ENCODE data around the gene DNAJC1.

Gene DNAJC1

DNA sequence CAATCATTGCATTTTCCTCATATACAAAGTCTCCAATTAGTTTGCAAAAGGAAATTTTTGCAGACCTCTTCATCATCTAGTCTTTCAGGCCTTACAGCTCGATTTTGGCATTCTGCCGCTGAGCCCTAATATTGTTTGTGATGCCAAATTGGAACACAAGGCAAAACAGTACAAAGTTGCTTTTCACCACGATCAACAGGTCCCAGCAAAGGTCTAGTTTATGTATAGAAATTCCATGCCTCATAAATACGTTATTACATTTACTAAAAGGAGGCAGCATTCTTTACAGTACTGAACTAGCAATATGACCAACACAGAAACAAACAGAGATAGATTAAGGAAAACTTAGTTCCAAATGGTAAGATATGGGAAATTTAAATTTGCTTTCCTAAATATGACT, 7.0 kb upstream of the DNAJC1 start:
- no peak for DNase-seq (ENCODE audit: low read depth in 2 of 2)

DNA sequence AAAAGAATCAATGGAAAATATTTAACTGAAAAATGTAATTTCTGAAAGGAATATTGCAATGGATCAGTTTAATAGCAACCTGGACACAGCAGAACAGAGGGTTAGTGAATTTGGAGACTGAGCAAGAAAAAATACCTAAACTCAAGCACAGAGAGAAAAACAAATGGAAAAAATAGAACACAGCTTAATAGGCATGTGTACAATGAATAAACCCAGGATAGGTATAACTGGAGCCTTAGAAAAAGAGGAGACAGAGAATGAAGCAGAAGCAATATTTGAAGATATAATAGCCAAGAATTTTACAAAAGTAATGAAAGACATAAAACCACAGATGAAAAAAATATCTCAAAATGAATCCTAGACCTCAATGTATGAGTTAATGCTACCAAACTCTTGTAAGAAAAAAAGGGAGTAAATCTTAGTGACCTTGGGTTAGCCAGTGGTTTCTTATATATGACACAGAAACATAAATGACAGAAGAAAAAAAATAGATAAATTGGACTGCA, 2.9 kb upstream of the DNAJC1 start:
- no peak for DNase-seq (ENCODE audit: low read depth in 2 of 2)

DNA sequence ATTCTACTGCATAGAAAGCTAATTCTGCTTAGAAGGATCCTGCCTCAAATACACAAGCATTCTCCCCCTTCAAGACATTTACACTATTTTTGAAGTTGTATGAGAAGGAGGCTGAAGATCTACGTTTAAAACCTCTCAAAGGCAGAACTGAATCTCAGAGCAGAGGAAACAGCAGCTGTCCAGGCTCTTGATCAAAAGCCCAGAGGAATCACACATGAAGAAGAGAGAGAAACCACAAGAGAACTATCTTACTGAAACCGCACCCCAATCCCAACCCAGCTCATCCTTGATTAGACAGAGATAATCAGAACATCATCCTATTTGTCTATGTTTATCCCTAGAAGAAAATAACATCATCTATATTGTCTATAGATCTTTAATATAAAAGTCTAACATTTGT, 2.2 kb upstream of the DNAJC1 start:
- DNase-seq (ENCODE audit: low read depth in 2 of 2): no peak

DNA sequence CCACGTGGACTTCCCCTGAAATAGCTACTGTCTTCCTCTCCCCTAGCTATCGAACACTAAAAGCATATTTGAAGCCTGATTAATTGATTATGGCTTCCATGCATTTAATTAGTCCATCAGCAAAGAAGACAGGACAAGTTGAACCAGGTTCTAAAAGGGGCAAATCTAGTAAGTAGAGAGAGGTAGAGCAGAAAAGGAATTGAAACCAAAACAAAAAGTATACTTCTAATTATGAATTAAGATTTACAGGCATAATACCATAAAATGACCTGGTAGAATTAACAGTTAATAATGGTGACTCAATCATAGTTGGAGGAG, 393 bp upstream of the DNAJC1 start:
- DNase-seq (ENCODE audit: low read depth in 2 of 2): no peak

DNA sequence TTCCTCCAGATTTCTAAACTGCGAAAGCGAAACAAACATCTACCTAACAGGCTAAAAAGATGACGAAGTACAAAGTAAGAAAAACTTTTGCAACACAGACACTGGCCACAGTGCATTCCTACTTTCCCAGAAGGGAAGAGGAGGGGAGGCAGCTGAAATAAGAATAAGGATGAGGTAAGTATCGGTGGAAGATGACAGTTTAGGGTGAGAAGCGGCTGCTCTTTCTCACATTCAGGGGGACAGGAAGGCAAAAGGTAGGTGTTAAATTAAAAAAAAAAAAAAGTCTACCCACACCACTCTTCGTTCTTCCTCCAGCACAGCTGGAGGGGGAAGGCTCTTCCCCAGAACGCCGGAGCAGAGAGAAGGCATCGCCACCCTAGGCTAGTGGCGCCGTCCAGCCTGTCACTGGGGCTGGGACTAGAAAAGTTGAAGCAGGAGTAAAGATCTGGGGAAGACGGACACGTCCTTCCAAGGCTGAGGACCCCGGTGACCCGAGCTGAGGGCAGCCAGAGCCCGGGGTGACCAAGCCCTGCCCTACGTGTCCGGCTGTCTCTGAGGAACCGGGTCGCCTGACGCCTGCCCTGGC, 846 bp downstream of the DNAJC1 start:
- no peak for DNase-seq (ENCODE audit: low read depth in 2 of 2)

DNA sequence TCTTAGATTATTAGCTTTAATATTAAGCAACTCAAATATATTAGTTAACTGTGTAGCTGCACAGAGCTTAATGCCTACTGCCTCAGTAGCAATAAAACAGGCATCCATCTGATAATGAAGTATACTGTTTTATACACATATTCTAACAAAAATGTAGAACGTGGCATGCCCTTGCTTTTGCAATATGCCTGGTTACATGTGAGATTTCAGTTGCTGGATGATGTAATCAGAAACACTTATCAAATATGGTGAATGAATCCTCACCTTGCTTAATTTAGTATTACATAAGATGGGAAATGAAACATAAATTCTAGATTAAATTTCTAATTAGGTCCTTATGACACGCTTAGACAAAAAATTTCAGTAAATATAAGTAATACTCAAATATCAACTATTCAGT, 8.0 kb downstream of the DNAJC1 start:
- no peak for DNase-seq (ENCODE audit: low read depth in 2 of 2)

DNA sequence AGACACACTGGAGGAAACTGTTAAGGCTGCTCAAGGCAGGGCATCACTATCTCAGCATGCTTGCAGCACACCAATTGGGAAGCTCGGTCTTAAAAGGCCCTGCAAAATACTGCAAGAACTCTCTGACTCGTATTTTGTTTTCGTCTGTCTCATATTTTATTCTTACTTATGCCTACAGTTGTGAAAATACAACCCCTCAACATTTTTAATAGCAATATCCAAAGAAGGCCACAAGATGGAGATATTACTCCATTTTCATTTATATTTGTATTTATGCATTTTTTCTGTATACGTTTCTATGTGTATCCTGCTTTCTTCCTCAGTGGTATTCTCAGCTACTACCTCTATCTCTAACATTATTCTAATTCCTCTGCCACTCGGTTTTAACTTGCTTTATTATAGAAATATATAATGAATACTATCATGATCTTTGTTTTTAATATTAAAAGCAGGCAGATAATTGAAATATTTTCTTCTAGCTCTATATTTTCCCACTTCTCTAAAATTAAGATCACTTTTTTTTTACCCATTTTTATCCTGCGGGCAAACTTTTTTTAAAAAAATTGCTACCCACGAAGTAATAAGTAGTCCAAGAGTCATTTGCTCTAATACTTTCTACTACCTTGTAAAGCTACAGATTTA, 10.0 kb downstream of the DNAJC1 start:
- no peak for DNase-seq (ENCODE audit: low read depth in 2 of 2)

DNA sequence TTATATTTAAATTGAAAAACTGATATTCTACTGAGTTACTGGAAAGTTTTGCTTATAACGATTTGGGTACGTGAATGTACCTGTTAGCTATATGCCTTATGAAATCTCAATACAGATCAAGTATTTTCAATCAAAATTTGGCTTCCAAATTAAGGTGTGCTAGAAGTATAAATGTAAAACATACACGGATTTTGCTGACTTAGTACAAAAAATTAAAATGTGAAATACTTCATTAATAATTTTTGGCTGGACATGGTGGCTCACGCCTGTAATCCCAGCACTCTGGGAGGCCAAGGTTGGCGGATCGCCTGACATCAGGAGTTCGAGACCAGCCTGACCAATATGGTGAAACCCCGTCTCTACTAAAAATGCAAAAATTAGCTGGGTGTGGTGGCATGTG, 11.7 kb downstream of the DNAJC1 start:
- DNase-seq (ENCODE audit: low read depth in 2 of 2): no peak

DNA sequence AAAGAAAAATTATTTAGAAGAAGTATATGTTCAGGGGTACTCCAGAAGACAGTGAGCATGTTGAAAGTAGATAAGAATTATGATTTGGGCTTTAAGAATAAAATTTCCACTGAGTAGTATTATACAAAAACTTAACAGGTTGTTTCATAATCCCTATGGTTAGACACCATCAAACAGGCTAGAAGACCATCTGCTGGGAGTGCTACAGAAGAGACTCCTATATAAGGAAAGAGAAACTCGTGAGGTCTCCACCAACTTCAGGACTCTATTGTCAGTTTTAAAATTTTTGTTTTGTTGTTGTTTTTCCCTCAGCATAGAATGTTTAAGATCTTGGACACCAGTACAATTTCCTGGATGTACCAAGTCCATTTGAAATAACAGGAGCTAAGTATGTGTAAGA, 13.1 kb downstream of the DNAJC1 start:
- DNase-seq (ENCODE audit: low read depth in 2 of 2): no peak

DNA sequence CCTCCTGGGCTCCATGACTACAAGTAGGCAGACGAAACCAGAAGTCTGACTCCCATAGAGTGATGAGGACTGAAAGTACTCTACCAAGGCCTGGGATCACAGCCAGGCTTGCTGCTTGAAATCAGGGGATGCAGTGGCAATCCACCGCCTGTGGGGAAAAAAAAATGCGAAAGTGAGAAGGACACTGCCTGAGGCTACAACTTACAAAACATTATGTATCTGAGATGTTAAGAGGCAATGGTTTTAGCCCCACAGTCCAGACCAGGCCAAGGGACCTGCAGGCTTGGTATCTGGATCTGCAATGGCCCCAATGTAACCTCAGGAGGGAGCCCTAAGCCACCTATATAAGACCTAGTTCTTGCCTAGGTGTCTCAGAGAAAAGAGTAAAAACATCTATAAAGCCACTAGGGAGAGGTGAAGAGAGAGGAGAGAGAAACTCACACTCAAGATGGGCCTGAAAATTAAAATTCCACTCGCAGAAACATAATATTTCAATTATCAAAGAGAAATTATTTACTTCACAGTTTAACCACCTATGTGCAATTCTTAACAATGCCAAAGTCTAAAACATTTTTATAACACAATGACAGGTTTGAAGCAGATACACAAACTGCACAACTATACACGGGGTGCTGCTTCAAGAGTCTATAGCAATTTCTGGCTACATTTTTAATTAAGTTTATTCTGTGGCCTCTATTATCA, 13.9 kb downstream of the DNAJC1 start:
- DNase-seq (ENCODE audit: low read depth in 2 of 2): no peak

DNA sequence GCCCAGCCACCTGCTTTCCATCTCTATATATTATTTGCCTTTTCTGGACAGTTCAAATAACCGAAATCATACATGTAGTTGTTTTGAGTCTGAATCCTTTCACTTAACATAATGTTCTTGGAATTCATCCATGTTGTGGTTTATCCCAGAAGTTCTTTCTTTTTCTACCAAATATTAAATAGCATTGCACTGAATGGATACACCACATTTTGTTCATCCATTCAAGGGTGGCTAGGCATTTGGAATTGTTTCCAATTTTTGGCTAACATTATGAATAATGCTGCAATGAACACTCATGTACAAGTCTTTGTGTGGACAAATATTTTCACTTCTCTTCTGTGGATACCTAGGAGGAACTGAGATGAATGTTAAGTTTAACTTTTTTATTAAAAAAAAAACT, 18.0 kb downstream of the DNAJC1 start:
- no peak for DNase-seq (ENCODE audit: low read depth in 2 of 2)

DNA sequence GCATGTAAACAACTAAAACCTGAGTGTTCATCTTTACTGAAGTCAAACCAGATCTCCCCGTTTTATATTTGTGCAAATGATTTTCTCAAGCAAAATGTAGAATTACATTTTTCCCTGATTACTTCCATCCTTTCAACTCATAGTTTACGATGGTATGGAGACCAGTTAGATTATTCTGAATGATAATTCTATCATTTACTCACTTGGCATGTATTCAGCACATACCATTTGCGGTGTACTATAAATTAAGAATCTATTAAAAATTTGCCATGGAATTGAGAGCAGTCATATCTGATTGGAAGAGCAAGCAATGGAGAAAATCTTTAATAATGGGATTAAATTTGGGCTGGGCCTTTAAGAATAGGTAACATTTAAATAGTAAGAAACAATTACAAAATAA, 22.4 kb downstream of the DNAJC1 start:
- no peak for DNase-seq (ENCODE audit: low read depth in 2 of 2)

DNA sequence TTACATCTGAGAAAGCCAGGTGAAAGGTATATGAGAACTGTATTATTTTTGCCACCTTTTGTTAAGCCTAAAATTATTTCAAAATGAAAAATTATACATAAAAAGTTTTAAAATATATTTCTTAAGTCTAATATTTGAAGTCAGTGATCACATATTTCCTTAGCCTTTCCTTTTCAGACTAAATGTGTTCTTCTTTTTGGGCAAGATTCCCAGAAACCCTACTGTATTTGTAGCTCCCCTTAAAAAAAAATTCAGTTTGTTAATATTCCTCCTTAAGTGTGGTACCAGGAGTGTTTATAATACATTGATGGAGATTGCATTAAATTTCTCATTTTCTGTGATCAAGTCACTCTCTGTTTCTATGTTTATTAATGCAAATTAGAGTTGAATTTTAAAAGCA, 22.8 kb downstream of the DNAJC1 start:
- no peak for DNase-seq (ENCODE audit: low read depth in 2 of 2)

DNA sequence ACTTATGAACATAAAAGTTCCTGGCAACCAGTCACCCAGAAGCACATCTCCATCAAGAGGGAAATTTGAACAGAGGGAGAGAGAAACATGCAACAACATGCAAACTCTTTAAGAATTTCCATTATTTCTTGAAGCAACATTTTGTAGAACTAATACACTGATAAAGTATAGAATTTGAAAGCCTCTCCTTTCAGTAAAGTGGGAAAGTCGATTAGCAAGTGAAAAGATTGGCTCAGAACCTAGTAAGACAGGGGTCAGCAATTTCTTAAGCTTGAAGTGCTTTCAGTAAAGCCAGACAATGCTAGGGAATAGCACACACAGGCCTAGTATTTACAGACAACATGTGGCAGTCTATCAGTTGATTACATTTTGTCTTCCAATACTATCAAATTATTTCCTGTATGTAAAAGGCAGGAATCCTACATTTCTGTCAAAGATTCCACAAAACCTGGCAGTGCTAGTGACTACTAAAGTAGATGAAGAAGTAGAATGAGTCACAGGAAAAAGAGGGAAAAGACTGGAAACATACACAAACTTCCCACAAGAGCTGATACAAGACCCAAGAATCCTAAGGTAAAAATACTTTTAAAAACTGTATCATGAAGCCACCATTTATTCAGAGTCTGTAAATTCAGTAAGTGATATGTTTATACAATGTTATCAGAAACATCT, 25.2 kb downstream of the DNAJC1 start:
- no peak for DNase-seq (ENCODE audit: low read depth in 2 of 2)

DNA sequence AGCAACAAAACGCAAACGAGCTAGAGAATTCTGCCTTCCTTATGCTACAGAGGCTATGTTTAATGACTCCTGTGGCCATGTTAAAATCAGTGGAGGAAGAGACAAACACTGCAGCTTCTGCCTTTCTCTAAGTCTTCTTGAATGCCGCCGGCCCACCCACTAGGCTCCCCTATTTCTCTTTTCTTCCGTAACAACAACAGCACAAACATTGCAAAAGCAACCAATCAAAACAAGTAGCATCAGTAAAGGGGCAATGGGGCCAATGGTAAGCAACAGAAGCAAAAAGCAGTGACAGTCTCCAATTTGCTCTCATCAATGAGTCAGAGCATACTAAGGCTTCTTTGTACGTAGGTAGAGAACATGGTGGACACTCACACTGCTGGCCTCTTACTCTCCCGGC, 26.8 kb downstream of the DNAJC1 start:
- no peak for DNase-seq (ENCODE audit: low read depth in 2 of 2)

DNA sequence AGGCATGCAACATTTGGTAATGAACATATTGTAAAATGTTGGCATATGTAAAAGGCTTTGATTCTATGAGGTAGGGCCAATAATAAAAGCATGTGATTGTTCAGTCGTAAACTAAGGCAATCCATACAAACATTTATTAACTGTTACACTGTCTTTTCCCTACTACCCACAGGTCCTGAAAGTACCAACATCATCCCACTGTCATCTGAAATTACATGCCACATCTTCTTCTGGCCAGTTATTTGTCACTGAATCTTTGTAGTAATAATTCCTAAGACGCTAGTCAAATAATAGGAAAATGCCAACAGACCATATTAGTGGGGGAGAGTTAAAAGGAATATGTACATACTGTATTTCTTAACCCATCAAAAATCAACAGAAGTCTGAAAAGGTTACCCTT, 27.2 kb downstream of the DNAJC1 start:
- DNase-seq (ENCODE audit: low read depth in 2 of 2): no peak

DNA sequence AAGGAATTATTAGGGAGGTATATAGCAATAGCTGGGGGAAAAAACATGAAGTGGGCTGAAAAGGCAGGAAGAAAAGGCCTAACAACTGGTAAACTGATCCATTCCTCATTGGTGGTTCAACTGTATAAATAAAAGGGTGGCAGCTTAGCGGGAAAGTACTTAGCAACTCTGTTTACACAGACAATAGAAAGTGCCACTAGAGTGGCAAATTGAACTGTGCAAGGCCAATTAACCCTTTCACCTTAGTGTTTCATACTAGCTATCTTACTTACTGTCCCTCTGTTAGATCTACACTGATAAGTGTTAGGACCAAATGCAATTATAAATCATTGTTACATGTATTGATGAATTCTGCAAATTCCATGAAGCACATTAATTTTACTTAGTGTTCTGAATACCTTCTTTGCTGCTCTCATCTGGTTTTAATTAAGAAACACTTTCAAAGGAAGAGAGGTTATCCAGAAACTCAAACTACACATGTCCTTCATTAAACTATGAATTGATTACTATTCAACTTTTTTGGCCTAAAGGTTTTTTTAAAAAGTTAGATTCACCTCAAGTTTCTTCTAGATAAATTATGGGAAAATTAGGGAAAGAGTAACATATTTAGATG, 28.0 kb downstream of the DNAJC1 start:
- DNase-seq (ENCODE audit: low read depth in 2 of 2): no peak

DNA sequence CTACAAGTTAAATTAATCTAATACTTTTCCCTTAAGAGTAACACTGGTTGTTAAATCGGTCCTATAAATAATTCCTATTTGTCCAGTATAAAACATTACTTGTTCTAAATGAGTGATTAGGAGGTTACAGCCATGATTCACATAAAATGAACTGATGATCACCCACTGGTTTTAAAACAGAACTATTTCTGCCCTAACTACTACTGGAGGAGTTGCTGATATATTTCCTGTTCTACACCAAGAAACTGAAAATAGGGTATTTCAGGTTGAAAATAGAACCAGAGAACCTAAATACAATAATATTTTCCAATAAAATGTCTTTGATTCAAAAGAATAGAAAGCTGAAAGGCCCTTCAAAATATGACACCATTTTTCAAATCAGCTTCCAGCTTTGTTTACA, 30.9 kb downstream of the DNAJC1 start:
- DNase-seq (ENCODE audit: low read depth in 2 of 2): no peak

DNA sequence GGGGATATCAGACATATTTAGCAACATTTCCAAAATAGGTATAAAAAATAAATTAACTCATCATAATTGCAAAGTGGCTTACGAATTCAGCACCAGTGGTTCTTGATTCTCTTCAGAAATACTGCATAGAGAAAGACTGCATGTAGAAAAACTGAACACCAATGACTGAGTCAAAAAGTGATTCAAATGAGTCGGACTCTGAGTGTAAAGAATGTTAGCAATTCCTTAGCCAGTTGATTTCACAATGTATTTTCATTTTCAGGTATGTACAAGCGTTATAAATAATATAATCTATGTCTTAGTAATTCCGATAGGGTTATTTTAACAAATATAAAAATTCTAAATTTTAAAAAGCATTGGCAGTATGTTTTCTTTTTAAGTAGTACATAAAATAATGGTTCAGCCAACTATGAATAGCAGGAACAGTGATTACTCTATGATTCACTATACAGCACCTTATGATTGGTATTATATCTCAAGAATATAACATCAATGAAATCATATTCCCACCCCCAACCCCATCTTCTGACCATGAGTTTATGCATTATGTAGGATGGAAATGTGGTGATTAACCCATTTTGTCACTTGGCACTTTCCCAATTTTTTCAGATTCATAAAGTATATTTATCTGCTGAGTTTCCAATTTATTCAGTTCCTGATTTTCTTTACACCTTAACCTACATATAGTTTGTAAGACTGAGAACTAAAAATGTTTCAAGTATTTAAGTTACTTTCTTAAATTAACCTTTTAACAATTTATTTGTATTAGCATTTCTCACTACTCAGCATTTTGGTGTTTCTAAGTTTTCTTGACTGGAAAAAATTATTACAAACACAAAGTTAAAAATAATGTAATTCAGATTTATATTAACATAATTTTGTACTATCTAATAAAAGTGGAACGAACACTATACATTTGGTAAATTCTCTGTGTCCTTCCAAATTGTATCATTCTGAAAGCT, 33.9 kb downstream of the DNAJC1 start:
- DNase-seq (ENCODE audit: low read depth in 2 of 2): no peak

DNA sequence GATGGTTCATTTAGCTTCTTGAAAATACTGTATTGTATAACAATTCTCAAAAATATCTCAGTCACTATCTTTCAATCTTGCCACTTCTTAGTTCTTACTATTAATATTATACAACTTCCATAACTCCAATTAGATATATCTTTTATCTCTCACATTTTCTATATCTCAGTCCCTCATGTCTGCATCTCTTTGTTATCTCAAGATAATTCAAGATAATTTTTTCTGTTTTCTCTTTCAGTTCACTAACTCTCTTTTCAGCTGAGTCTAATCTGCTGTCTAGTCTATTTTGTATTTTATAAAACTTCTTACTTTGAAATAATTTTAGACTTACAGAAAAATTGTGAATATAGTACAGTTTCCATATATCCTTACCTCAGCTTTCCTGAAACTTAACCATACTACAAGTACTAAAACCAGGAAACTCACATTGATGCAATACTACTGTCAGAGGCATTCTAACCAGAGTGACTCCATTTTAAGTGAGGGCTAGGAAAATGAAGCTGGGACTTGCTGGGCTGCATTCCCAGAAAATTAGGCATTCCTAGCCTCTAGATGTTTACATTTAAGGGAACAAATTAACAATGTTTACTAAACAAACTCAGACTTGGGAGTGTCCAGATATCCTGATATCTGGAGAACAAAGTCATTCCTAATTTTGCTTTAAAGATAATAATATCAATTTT, 38.4 kb downstream of the DNAJC1 start:
- no peak for DNase-seq (ENCODE audit: low read depth in 2 of 2)

DNA sequence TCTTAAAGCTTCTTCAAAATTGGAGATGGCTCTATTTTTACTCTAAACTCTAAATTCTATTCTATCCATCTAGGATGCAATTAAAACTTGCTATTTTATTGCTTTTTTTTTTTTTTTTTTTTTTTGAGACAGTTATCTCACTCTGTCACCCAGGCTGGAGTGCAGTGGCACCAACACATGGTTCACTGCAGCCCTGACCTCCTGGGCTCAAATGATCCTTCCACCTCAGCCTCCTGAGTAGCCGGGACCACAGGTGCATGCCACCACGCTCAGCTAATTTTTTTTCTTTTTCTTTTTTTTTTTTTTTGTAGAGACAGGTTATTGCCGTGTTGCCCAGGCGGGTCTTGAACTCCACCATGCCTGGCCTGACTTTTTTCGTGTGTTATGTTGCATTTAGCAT, 41.2 kb downstream of the DNAJC1 start:
- no peak for DNase-seq (ENCODE audit: low read depth in 2 of 2)
